ENCODE results near the gene STK11IP.

DNA sequence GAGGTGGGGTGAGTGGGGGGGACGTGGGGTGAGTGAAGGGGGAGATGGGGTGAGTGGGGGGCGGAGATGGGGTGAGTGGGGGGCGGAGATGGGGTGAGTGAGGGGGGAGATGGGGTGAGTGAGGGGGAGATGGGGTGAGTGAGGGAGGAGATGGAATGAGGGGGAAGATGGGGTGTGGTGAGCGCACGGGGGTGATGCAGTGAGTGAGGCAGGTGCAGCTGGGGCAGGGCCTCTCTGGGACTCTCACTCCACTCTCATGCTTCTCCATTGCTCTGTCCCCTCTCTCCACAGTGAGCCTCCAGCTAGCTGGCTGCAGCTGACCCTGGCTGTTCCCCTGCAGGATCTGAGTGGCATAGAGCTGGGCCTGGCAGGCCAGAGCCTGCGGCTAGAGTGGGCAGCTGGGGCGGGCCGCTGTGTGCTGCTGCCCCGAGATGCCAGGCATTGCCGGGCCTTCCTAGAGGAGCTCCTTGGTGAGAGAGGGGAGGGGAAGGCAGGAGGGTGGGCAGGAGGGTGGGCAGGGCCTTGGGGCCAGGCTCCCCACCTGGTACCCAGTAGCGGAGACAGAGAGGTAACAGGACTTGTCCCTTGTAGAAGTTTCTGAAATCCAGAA, 15.9 kb downstream of the STK11IP start:
- TF ChIP-seq CTCF (IDR thresholded peaks at IDR 0.05; ENCODE audit: low read length) (no peak), EZH2phosphoT487 (IDR thresholded peaks at IDR 0.05; ENCODE audit: low read length) (no peak), EZH2 (optimal IDR thresholded peaks at IDR 0.05; ENCODE audit: low read depth, low read length) (no peak)
